Calu3 (cell line): ENCODE data around the gene DMBX1. TPM values are rescaled to one million over a fixed set of nuclear protein-coding genes. Genes with fewer than 3 reads are reported as not detected.

Experiments
- BruUV-seq: library from RNA; stranded (reverse); fragments of 400-500 nt; replicated peaks from 2 replicates; lab custom pipeline; 2021; lab: Mats Ljungman, UMichigan
- CTCF ChIA-PET: fragments of 300-600 bp; sonication (Branson Sonifier 250); formaldehyde crosslinking; loops from one replicate; lab custom pipeline; 2022; ENCODE audit warnings: antibody characterized with exemption; lab: Charles Lee
- DNase-seq: peaks from one replicate; pipeline ENCODE4 v3.0.0; 2022
- H3K27ac Mint-ChIP-seq: one replicate; pipeline ENCODE4 v1.8.0; 2022; ENCODE audit warnings: mixed read lengths; ENCODE audit not compliant: unreplicated experiment
- H3K27me3 Mint-ChIP-seq: one replicate; pipeline ENCODE4 v1.8.0; 2022; ENCODE audit warnings: mixed read lengths; ENCODE audit not compliant: unreplicated experiment
- H3K36me3 Mint-ChIP-seq: one replicate; pipeline ENCODE4 v1.8.0; 2022; ENCODE audit warnings: mild to moderate bottlenecking, moderate library complexity, mixed read lengths; ENCODE audit not compliant: insufficient read depth, unreplicated experiment
- H3K4me1 Mint-ChIP-seq: one replicate; pipeline ENCODE4 v1.8.0; 2022; ENCODE audit warnings: mild to moderate bottlenecking, low read depth, mixed read lengths; ENCODE audit not compliant: unreplicated experiment
- H3K4me3 Mint-ChIP-seq: one replicate; pipeline ENCODE4 v1.8.0; 2022; ENCODE audit warnings: mild to moderate bottlenecking, low read depth, moderate library complexity, mixed read lengths; ENCODE audit not compliant: unreplicated experiment
- H3K9me3 Mint-ChIP-seq: one replicate; pipeline ENCODE4 v1.8.0; 2022; ENCODE audit warnings: low read depth, mixed read lengths; ENCODE audit not compliant: unreplicated experiment
- intact Hi-C: fragments of 100-400 bp; cut with micrococcal nuclease; formaldehyde crosslinking; loops from one replicate; pipeline ENCODE4 v1.10.0; 2022; ENCODE audit not compliant: unreplicated experiment
- total RNA-seq: library from RNA; stranded (reverse); gene quantifications from 2 replicates; pipeline ENCODE4 v1.2.3, GENCODE V29; 2022
- TF ChIP-seq, protein P1 (sequence below): fragments of 200-600 bp; IDR thresholded peaks from one replicate; pipeline ENCODE4 v1.8.0; 2022; ENCODE audit warnings: antibody characterized with exemption; ENCODE audit not compliant: unreplicated experiment

The DMBX1 gene
- total RNA-seq, 1 experiment from 2014 or later = 2.3 TPM

GRCh38 chr1:46451948-46452930 is 37.4 kb upstream of the DMBX1 start:
- H3K4me1 Mint-ChIP-seq = no peaks in the 10 kb centered on the region
- no peak overlapping the region for H3K4me3 Mint-ChIP-seq
- no peak overlapping the region for H3K27ac Mint-ChIP-seq
- peaks cover 90% of the 10 kb centered on the region for H3K27me3 Mint-ChIP-seq
- peaks cover 4% of the 10 kb centered on the region for H3K36me3 Mint-ChIP-seq
- TF ChIP-seq, protein P1, sequence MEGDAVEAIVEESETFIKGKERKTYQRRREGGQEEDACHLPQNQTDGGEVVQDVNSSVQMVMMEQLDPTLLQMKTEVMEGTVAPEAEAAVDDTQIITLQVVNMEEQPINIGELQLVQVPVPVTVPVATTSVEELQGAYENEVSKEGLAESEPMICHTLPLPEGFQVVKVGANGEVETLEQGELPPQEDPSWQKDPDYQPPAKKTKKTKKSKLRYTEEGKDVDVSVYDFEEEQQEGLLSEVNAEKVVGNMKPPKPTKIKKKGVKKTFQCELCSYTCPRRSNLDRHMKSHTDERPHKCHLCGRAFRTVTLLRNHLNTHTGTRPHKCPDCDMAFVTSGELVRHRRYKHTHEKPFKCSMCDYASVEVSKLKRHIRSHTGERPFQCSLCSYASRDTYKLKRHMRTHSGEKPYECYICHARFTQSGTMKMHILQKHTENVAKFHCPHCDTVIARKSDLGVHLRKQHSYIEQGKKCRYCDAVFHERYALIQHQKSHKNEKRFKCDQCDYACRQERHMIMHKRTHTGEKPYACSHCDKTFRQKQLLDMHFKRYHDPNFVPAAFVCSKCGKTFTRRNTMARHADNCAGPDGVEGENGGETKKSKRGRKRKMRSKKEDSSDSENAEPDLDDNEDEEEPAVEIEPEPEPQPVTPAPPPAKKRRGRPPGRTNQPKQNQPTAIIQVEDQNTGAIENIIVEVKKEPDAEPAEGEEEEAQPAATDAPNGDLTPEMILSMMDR = no peak
- DNase-seq = no peak
- BruUV-seq = no TSS peak
- CTCF ChIA-PET = no interaction called here
- intact Hi-C loops = no loop called here
- H3K9me3 Mint-ChIP-seq = no peaks in the 10 kb centered on the region

- no peak for DNase-seq
- peaks cover 4% of the 10 kb centered on the region for H3K36me3 Mint-ChIP-seq
- TF ChIP-seq, protein P1 = no peak
- BruUV-seq = no TSS peak
- intact Hi-C loops = no loop called here
- CTCF ChIA-PET = no interaction called here
- no peaks in the 10 kb centered on the region for H3K4me1 Mint-ChIP-seq
- no peaks in the 10 kb centered on the region for H3K9me3 Mint-ChIP-seq
- no peak overlapping the region for H3K27ac Mint-ChIP-seq
- no peak overlapping the region for H3K4me3 Mint-ChIP-seq
- H3K27me3 Mint-ChIP-seq = peaks cover 84% of the 10 kb centered on the region
These were observed 36.7 kb upstream of the DMBX1 start for GRCh38 chr1:46452931-46453325.

- H3K9me3 Mint-ChIP-seq = no peaks in the 10 kb centered on the region
- intact Hi-C loops = no loop called here
- no peak for DNase-seq
- no peaks in the 10 kb centered on the region for H3K4me1 Mint-ChIP-seq
- H3K36me3 Mint-ChIP-seq = peaks cover 4% of the 10 kb centered on the region
- TF ChIP-seq, protein P1 = no peak
- H3K27me3 Mint-ChIP-seq = peaks cover 84% of the 10 kb centered on the region
- no peak overlapping the region for H3K4me3 Mint-ChIP-seq
- no peak overlapping the region for H3K27ac Mint-ChIP-seq
- CTCF ChIA-PET = no interaction called here
- BruUV-seq = no TSS peak
These were observed 36.2 kb upstream of the DMBX1 start for GRCh38 chr1:46453449-46453848.

DNA sequence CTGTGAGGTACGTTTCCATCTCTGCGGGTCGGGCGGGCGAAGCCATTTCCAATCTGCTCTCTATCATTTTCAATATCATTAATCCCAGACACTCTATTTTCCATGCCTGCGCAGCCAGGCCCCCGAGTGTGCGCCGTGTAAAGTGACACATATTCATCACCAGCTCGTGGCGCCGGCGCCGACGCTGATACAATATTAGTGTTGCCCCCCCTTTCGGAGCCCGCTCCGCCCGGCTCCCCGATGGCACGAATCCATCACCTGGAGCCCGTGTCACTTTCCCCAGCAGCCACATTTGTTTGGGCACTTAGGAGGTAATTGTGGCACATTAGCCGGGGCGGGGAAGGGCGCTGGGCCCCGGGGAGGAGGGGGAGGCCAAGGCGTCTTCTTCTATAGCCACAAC is 33.7 kb upstream of the DMBX1 start:
- CTCF ChIA-PET = no interaction called here
- H3K9me3 Mint-ChIP-seq = no peaks in the 10 kb centered on the region
- peaks cover 86% of the 10 kb centered on the region for H3K27me3 Mint-ChIP-seq
- H3K36me3 Mint-ChIP-seq = no peaks in the 10 kb centered on the region
- BruUV-seq = no TSS peak
- TF ChIP-seq, protein P1 = no peak
- intact Hi-C loops = loop anchor here (2.0 kb wide), 1 partner anchor 35 kb away; no protein-coding TSS in a partner anchor
- H3K27ac Mint-ChIP-seq = no peak overlapping the region
- no peak for DNase-seq
- H3K4me1 Mint-ChIP-seq = no peaks in the 10 kb centered on the region
- no peak overlapping the region for H3K4me3 Mint-ChIP-seq
